ENCODE data around the gene MTG1. TPM values are rescaled to one million over a fixed set of nuclear protein-coding genes. Genes with fewer than 3 reads are reported as not detected.
A peak's percentile ranks its signal among the peaks of the same experiment; 100 is the strongest.

Gene MTG1
- 20.9 TPM for total RNA-seq
- long read RNA-seq, transcript MTG1-201 (11 exons, 1,560 nt), result major isoform, 26 of 36 reads
- long read RNA-seq, partial matches to known transcripts, result 5 of 36 reads
- long read RNA-seq, other reads (novel, unspliced or antisense), result 3 of 36 reads

- peak; percentile 98 for ATAC-seq
- intact Hi-C loops (cut with micrococcal nuclease), result no loop called here
- DNase-seq, result peak; percentile 98
These were observed at the start of gene MTG1 for GRCh38 chr10:133394064-133394663. Gene MTG1 (plus strand): TSS chr10:133394157. CDS start chr10:133394221, 64 bp downstream.

- intact Hi-C loops (cut with micrococcal nuclease), result no loop called here
- no peak for ATAC-seq
These were observed 49.7 kb upstream of the MTG1 start for GRCh38 chr10:133344236-133344635.

GRCh38 chr10:133346413-133346812 lies 47.5 kb upstream of the MTG1 start:
- no peak for DNase-seq
- intact Hi-C loops (cut with micrococcal nuclease), result no loop called here
- no peak for ATAC-seq

More at GRCh38 chr10:133344236-133344635, 49.7 kb upstream of the MTG1 start:
- DNase-seq, result no peak

GRCh38 chr10:133347710-133348517 lies 46.0 kb upstream of the MTG1 start:
- intact Hi-C loops (cut with micrococcal nuclease), result no loop called here
- DNase-seq (no peak), ATAC-seq (no peak)

- no peak for DNase-seq
- intact Hi-C loops (cut with micrococcal nuclease), result no loop called here
- ATAC-seq, result no peak
These were observed 44.8 kb upstream of the MTG1 start for GRCh38 chr10:133349160-133349568.

GRCh38 chr10:133349577-133350011 lies 44.4 kb upstream of the MTG1 start:
- ATAC-seq (no peak), DNase-seq (no peak)
- intact Hi-C loops (cut with micrococcal nuclease), result no loop called here

GRCh38 chr10:133350283-133350949 lies 43.5 kb upstream of the MTG1 start:
- DNase-seq (no peak), ATAC-seq (no peak)
- intact Hi-C loops (cut with micrococcal nuclease), result no loop called here

- no peak for DNase-seq
- no peak for ATAC-seq
- intact Hi-C loops (cut with micrococcal nuclease), result no loop called here
These were observed 43.0 kb upstream of the MTG1 start for GRCh38 chr10:133350950-133351329.

- no peak for DNase-seq
- no peak for ATAC-seq
- intact Hi-C loops (cut with micrococcal nuclease), result no loop called here
These were observed 42.3 kb upstream of the MTG1 start for GRCh38 chr10:133351408-133352318.

- DNase-seq, result no peak
- intact Hi-C loops (cut with micrococcal nuclease), result no loop called here
- no peak for ATAC-seq
These were observed 40.6 kb upstream of the MTG1 start for GRCh38 chr10:133353202-133353959.

- intact Hi-C loops (cut with micrococcal nuclease), result no loop called here
- no peak for ATAC-seq
- DNase-seq, result no peak
These were observed 39.9 kb upstream of the MTG1 start for GRCh38 chr10:133353988-133354605.

GRCh38 chr10:133354672-133355240 lies 39.2 kb upstream of the MTG1 start:
- intact Hi-C loops (cut with micrococcal nuclease), result no loop called here
- DNase-seq, result no peak

GRCh38 chr10:133355266-133355665 lies 38.7 kb upstream of the MTG1 start:
- intact Hi-C loops (cut with micrococcal nuclease), result no loop called here
- ATAC-seq, result no peak

More at GRCh38 chr10:133354672-133355240, 39.2 kb upstream of the MTG1 start:
- ATAC-seq, result no peak

GRCh38 chr10:133355991-133356390 lies 38.0 kb upstream of the MTG1 start:
- DNase-seq (no peak), ATAC-seq (no peak)
- intact Hi-C loops (cut with micrococcal nuclease), result no loop called here

More at GRCh38 chr10:133355266-133355665, 38.7 kb upstream of the MTG1 start:
- no peak for DNase-seq

- DNase-seq (no peak), ATAC-seq (no peak)
- intact Hi-C loops (cut with micrococcal nuclease), result no loop called here
These were observed 37.2 kb upstream of the MTG1 start for GRCh38 chr10:133356549-133357284.

- intact Hi-C loops (cut with micrococcal nuclease), result no loop called here
- DNase-seq (peak; percentile 73), ATAC-seq (peak; percentile 85)
These were observed 36.4 kb upstream of the MTG1 start, which contains the start of gene FUOM for GRCh38 chr10:133357285-133358161. Gene FUOM (minus strand): TSS chr10:133358019. CDS start chr10:133358007, 12 bp downstream.
